Measurements from ENCODE around the gene MAN2A1.
"Not testable (repeated sequence)": the region's sequence is repeated elsewhere in the genome, so short reads cannot be mapped to it uniquely, and the experiment has no call there.

Gene MAN2A1

DNA sequence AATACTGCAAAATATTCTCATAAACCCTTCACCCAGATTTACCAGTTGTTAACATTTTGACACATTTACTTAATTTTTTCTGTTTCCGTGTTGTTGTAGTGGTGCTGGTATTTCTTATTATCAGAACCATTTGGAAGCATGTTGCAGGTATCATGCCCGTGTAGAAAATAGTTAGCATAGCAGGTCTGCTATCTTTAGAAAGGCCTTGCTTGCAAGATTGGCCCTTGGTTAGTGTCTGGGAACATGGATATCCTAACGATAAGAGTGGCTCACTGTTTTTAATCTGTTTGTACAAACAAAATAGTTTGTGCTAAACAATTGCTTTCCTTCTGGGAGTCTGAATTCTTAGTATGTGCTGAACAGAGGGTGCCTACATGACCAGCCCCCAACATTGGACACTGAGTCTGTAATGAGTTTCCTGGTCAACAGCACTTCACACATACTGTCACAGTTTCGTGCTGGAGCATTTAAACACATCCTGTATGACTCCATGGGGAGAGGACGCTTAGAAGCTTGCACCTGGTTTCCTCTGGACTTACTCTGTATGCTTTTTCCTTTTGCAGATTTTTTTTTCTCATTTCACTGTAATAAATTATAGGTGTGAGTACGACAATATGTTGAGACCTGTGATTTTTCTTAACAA lies 66.9 kb downstream of the MAN2A1 start:
- H3K4me3 ChIP-seq: no peak overlapping the region
- TF ChIP-seq CTCF (IDR thresholded peaks at IDR 0.05): no peak
- no peak for DNase-seq (ENCODE audit: low spot score)
- H3K27ac ChIP-seq: no peak overlapping the region

- TF ChIP-seq CTCF (IDR thresholded peaks at IDR 0.05): no peak
- no peak overlapping the region for H3K4me3 ChIP-seq
- H3K27ac ChIP-seq: no peak overlapping the region
- no peak for DNase-seq (ENCODE audit: low spot score)
These were observed 67.8 kb downstream of the MAN2A1 start for GRCh38 chr5:109757490-109757889.

DNA sequence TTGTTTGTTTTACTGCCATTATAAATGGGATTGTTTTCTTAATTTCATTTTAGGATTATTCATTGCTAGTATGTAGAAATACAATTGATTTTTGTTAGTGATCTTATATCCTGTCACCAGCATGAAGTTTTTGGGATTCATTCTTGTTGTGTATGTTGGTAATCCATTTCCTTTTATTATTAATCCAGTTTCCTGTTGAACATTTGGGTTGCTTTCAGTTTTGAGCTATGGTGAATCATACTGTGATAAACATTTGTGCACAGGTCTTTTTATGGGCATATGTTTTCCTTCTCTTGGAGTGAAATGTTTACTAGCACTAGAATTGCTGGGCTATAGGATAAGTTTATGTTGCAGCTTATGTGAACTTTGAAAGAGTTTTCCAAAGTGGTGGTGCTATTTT lies 69.6 kb downstream of the MAN2A1 start:
- TF ChIP-seq CTCF (IDR thresholded peaks at IDR 0.05): no peak
- DNase-seq (ENCODE audit: low spot score): no peak
- no peak overlapping the region for H3K4me3 ChIP-seq
- no peak overlapping the region for H3K27ac ChIP-seq

DNA sequence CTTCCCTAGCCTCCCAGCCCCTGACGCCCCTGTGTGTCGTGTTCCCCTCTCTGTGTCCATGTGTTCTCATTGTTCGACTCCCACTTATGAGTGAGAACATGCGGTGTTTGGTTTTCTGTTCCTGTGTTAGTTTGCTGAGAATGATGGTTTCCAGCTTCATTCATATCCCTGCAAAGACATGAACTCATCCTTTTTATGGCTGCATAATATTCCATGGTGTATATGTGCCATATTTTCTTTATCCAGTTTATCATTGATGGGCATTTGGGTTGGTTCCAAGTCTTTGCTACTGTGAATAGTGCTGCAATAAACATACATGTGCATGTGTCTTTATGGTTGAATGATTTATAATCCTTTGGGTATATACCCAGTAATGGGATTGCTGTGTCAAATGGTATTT lies 70.4 kb downstream of the MAN2A1 start:
- H3K27ac ChIP-seq; DNase-seq (ENCODE audit: low spot score): not testable (repeated sequence)

GRCh38 chr5:109762821-109763220 lies 73.1 kb downstream of the MAN2A1 start:
- Histone ChIP-seq H3K27ac (no peak overlapping the region), H3K4me3 (no peak overlapping the region)
- TF ChIP-seq CTCF (IDR thresholded peaks at IDR 0.05): no peak
- no peak for DNase-seq (ENCODE audit: low spot score)

More for the DNA sequence above, 70.4 kb downstream of the MAN2A1 start:
- H3K4me3 ChIP-seq: not testable (repeated sequence)

DNA sequence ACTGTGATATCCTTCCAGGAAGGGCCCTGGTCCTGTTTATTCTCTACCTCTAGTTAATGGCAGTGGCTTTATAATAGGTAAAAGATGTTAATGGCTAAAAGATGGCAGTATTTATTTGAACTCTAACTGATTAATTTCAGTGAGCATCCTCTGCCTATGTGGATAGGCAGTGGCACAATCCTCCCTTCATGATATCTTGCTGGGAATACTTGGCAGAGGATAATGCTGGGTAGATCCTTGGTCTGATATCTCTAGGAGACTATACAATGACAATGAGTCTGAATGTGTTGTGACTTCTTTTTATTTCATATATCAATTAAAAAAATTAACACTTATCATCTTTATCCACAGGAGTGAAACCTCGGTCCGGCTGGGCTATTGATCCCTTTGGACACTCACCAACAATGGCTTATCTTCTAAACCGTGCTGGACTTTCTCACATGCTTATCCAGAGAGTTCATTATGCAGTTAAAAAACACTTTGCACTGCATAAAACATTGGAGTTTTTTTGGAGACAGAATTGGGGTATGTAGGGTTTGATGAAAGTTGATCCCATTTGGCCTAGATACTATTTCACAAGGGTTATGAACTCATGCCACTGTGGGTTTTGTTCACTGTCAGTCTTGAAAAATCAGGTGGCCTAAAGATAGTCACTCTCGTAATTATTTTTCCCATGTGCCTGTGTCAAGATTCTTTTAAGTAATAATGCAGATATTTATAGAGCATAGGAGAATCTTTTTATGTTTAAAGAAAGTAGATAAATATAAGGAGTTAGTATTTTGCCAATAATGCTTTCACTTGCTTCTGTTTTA lies 77.7 kb downstream of the MAN2A1 start:
- Histone ChIP-seq H3K27ac (no peak overlapping the region), H3K4me3 (no peak overlapping the region)
- no peak for TF ChIP-seq CTCF (IDR thresholded peaks at IDR 0.05)
- no peak for DNase-seq (ENCODE audit: low spot score)

GRCh38 chr5:109767997-109768396 lies 78.3 kb downstream of the MAN2A1 start:
- Histone ChIP-seq H3K4me3 (no peak overlapping the region), H3K27ac (no peak overlapping the region)
- no peak for TF ChIP-seq CTCF (IDR thresholded peaks at IDR 0.05)

More at GRCh38 chr5:109767997-109768396, 78.3 kb downstream of the MAN2A1 start:
- no peak for DNase-seq (ENCODE audit: low spot score)
